HUES6 (cell line): ENCODE results near the gene ZNF691.

Experiments
- H3K27ac ChIP-seq: 2 replicates; pipeline ENCODE4 v1.7.0; 2013; ENCODE audit warnings: low read depth, mild to moderate bottlenecking, low read length, inconsistent platforms
- H3K27me3 ChIP-seq: 2 replicates; pipeline ENCODE4 v1.6.1; 2013; ENCODE audit warnings: low read length; ENCODE audit not compliant: control insufficient read depth, insufficient read depth
- H3K36me3 ChIP-seq: 2 replicates; pipeline ENCODE4 v1.6.1; 2013; ENCODE audit warnings: low read length; ENCODE audit not compliant: control insufficient read depth, insufficient read depth
- H3K4me1 ChIP-seq: 2 replicates; pipeline ENCODE4 v1.6.1; 2013; ENCODE audit warnings: low read length; ENCODE audit not compliant: control insufficient read depth, insufficient read depth
- H3K4me3 ChIP-seq: 2 replicates; pipeline ENCODE4 v1.5.1; 2013; ENCODE audit warnings: low read depth, low read length
- H3K9ac ChIP-seq: one replicate; pipeline ENCODE4 v1.6.1; 2013; ENCODE audit warnings: mild to moderate bottlenecking, low read length
- H3K9me3 ChIP-seq: 2 replicates; pipeline ENCODE4 v1.6.1; 2013; ENCODE audit warnings: low read depth, low read length; ENCODE audit not compliant: control insufficient read depth, insufficient read depth

ZNF691 gene

DNA sequence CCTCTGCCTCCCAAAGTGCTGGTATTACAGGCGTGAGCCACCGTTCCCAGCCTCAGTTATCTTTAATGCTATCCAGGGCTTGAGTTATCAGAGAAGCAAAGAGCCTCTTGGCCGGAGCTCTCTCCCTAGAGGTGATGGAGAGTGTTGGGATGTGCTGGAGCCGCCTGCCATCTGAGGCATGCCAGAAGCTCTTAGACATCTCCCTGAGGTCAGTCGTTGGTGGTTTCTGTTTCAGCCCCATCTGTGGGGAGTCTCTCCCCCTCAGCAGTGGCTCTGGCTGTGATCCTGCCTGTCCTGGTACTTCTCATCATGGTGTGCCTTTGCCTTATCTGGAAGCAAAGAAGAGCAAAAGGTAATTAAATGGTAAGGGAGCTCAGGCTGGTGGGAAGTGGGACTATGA lies 11.6 kb upstream of the ZNF691 start:
- H3K9ac ChIP-seq: no peak overlapping the region
- peaks cover 6% of the 10 kb centered on the region; the same call in 1 of the 2 replicates for H3K4me1 ChIP-seq
- no peaks in the 10 kb centered on the region for H3K9me3 ChIP-seq
- no peak overlapping the region for H3K27ac ChIP-seq
- no peaks in the 10 kb centered on the region for H3K27me3 ChIP-seq
- H3K4me3 ChIP-seq: no peak overlapping the region
- H3K36me3 ChIP-seq: no peaks in the 10 kb centered on the region

DNA sequence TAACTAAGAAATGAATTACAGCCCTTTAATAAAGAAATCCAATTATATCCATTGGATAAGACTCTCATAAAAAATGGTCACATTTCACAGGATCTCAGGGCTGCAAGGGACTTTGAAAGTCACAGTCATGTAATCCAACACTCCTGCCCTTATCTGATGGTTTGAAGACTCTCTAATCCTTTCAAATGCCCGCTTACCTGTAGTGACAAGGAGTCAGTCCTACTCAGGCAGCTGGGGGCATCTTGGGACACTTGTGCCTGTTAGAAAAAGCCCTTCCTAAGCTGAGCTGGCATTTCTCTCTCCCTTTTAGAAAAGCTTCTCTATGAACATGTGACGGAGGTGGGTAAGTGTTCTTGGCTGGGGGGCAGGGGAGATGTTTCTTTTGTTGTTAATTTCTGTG lies 11.0 kb upstream of the ZNF691 start:
- Histone ChIP-seq H3K9me3 (no peaks in the 10 kb centered on the region), H3K27ac (no peak overlapping the region), H3K4me3 (no peak overlapping the region), H3K9ac (no peak overlapping the region), H3K27me3 (no peaks in the 10 kb centered on the region), H3K36me3 (no peaks in the 10 kb centered on the region), H3K4me1 (peaks cover 6% of the 10 kb centered on the region; the same call in 1 of the 2 replicates)

DNA sequence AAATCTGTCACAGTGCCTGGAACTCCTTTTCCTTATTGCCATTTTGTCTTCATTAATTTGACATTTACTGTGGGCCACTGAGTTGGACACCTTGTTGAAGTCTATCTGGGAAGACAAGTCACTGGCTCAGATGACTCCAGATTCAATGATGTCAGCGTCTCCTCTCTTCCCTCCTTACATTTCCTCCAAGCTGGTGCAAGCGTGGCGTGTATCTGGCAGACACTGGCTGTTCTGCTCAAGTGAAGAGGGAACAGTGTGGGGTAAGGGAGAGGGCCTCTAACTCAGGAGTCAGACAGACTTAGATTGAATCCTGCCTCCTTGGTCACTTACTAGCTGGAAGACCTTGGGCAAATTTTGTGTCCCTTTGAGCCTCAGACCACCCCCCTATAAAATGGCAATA lies 8.7 kb upstream of the ZNF691 start:
- Histone ChIP-seq H3K4me3 (no peak overlapping the region), H3K4me1 (no peaks in the 10 kb centered on the region; the same call in 1 of the 2 replicates), H3K9me3 (no peaks in the 10 kb centered on the region), H3K27ac (no peak overlapping the region), H3K27me3 (no peaks in the 10 kb centered on the region), H3K36me3 (peaks cover 4% of the 10 kb centered on the region; the same call in 1 of the 2 replicates), H3K9ac (no peak overlapping the region)

DNA sequence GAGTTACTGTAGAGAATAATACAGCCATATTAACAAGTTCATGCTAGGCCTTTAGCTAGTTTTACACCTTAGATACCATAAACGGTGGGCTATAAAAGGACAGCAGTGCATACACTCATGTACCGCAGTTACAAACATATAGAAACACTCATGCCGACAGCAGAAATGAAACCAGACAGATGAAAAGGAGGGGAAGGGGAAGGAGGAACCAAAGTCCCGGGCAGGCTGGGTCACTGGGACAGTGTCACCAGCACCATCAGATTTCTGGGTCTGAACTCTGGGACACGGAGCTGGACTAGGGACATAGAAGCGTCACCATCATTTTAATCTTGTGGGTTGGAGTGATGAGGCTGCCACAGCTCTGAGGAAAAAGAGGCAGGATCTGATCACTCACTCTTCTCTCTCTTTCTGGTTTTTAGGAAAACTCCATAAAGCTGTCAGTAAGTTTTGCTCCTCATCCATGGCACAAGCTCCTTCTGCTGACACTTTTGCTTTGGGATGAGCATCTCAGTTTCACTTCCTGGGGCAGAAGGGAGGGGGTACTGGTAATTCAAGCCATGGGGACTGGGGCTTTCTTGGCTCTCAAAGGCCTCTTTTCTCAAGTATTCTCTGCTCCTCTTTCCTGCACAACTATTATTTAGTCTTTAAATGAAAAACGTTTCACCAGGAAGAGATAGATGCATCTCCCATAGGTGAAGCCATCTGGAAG lies 7.8 kb upstream of the ZNF691 start:
- no peak overlapping the region for H3K4me3 ChIP-seq
- no peaks in the 10 kb centered on the region for H3K9me3 ChIP-seq
- no peaks in the 10 kb centered on the region; the same call in 1 of the 2 replicates for H3K4me1 ChIP-seq
- no peak overlapping the region for H3K27ac ChIP-seq
- H3K9ac ChIP-seq: no peak overlapping the region
- H3K36me3 ChIP-seq: peaks cover 11% of the 10 kb centered on the region; the same call in 1 of the 2 replicates
- no peaks in the 10 kb centered on the region for H3K27me3 ChIP-seq

DNA sequence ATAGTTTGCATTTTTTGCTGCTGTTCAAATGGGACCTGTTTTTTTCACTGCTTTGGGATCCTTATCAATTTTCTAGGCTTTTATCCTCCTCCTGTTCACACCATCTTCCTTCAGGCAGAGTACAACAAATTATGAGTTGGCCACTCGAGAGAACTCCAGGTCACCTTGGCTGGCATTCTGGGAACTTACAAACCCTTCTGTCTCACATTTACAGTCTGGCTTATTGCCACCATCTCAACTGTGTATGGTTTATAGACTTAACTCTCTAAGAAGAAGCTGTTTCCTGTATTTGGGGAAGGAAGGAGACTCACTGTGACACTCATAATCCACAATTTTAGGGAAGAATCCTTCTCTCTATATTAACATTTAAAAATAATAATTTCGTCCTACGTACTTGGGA lies 5.4 kb upstream of the ZNF691 start:
- no peaks in the 10 kb centered on the region for H3K27me3 ChIP-seq
- no peak overlapping the region for H3K27ac ChIP-seq
- no peak overlapping the region for H3K9ac ChIP-seq
- H3K9me3 ChIP-seq: no peaks in the 10 kb centered on the region
- H3K36me3 ChIP-seq: peaks cover 11% of the 10 kb centered on the region; the same call in 1 of the 2 replicates
- H3K4me3 ChIP-seq: no peak overlapping the region
- H3K4me1 ChIP-seq: peaks cover 10% of the 10 kb centered on the region; the same call in 1 of the 2 replicates

DNA sequence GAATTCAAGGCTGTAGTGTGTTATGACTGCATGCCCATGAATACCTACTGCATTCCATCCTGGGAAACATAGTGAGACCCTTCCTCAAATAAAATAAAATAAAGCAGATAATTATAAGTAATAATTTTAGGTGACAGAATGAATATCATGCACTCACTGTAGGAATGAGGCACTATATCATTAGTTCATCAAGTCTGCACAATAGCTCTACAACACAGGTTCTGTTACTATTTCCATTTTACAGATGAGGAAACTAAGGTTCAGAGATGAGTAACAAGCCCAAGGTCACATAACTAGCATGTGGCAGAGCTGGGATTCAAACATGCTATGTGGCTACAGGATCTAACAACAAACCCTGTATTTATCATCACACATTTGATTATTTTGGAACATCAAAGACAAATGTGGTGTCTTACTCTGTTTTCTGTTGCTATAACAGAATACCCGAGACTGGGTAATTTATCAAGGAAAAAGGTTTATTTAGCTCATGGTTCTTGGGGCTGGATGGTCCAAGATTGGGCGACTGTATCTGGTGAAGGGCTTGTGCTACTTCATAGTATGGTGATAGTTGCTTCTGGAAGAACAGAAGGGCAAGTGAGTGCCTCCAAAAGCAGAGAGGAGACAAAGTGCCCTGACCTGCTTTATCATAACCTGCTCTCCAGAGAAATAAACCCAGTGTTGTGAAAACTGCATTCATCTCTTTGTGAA lies 4.8 kb upstream of the ZNF691 start:
- Histone ChIP-seq H3K36me3 (peaks cover 11% of the 10 kb centered on the region; the same call in 1 of the 2 replicates), H3K9ac (no peak overlapping the region), H3K27ac (no peak overlapping the region), H3K27me3 (no peaks in the 10 kb centered on the region), H3K4me1 (peaks cover 10% of the 10 kb centered on the region; the same call in 1 of the 2 replicates), H3K4me3 (no peak overlapping the region), H3K9me3 (no peaks in the 10 kb centered on the region)

DNA sequence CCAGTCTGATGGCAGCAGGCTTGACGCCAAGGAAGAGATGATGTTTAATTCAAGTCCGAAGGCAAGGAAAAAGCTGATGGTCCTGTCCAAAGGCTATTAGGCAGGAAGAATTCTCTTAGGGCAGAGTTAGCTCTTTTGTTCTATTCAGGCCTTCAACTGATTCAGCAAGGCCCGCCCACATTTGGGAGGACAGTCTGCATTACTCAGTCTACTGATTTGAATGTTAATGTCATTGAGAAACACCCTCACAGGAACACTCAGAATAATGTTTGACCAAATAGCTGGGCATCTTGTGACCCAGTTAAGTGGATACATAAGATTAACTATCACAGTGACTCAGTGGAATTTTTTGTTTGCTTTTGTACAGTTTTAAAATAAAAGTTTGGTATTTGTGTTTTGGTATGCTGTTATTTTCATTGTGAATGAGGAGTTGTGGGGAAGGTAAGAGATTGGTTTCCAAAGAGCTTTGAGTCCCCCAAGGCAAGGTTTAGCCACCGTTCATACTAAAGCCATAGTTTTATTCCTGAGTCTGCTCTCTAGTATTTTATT lies 1.7 kb upstream of the ZNF691 start:
- peaks cover 17% of the 10 kb centered on the region for H3K36me3 ChIP-seq
- H3K27ac ChIP-seq: no peak overlapping the region
- no peaks in the 10 kb centered on the region for H3K9me3 ChIP-seq
- no peak overlapping the region for H3K9ac ChIP-seq
- no peak overlapping the region; the same call in 1 of the 2 replicates for H3K4me3 ChIP-seq
- no peaks in the 10 kb centered on the region for H3K27me3 ChIP-seq
- H3K4me1 ChIP-seq: peaks cover 21% of the 10 kb centered on the region

DNA sequence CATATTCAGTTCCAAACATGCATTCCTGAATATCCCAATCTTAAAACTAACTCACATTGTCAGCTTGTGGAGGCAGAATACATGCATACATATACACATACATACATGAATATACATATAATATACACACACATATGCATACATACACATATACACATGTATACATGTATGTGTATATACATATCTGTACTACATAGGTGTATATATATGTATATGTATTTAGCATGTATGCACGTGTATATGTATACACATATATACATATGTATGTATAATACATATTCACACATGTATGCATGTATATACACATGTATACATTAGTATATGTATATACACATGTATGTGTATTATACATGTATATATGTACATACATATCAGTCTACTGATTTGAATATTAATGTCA lies 1.2 kb upstream of the ZNF691 start:
- H3K9me3 ChIP-seq: no peaks in the 10 kb centered on the region
- H3K4me3 ChIP-seq: peak overlapping the region; percentile 73; the same call in 1 of the 2 replicates
- H3K36me3 ChIP-seq: peaks cover 21% of the 10 kb centered on the region

DNA sequence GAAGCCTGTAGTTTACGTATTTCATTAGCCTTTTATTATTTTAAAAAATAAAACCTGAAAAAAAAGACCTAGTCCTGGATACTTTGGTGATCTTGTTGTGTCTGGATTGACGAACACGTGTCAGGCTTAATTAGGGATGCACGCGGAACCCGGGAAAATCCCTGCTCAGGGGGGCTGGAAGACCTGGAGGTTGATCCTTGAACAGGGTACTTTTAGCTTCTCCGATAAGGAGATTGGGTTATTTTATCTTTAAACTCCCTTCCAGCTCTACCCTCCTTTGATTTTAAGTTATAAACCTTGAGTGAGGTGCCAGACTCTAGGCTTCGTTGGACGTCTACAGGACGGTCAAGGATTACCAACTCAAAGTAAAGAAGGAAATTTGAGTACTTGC lies 552 bp upstream of the ZNF691 start:
- peaks cover 28% of the 10 kb centered on the region for H3K36me3 ChIP-seq
- peaks cover 21% of the 10 kb centered on the region for H3K4me1 ChIP-seq
- H3K27ac ChIP-seq: no peak overlapping the region
- peak overlapping the region; percentile 73 for H3K9ac ChIP-seq
- H3K27me3 ChIP-seq: no peaks in the 10 kb centered on the region
- no peaks in the 10 kb centered on the region for H3K9me3 ChIP-seq
- H3K4me3 ChIP-seq: peak overlapping the region; percentile 73

More for the DNA sequence above, 1.2 kb upstream of the ZNF691 start:
- no peaks in the 10 kb centered on the region for H3K27me3 ChIP-seq
- peaks cover 21% of the 10 kb centered on the region for H3K4me1 ChIP-seq
- H3K27ac ChIP-seq: no peak overlapping the region
- no peak overlapping the region for H3K9ac ChIP-seq

DNA sequence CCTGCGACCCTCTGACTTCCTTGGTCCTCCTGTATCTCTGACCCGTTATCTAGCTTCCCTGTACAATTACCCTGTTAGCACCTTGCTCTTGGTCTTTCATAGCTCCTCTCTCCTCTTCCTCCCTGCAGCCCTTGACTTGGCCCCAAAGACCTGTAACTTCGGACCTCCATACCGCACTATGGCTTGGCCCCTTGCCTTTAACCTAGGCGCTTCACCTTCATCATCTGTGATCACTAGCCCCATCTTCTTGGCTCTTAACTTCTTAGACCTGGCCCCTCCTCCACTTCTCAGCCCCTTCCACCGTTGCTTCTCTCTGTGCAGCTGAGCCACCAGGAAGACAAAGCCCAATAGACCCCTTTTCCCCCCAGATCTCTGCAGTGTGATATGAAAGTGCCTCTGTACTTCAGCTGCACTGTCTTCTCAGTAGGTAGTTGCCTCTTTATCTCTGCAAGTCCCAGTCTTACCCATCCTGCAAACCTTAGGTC lies 740 bp downstream of the ZNF691 start:
- Histone ChIP-seq H3K9ac (peak overlapping the region; percentile 81), H3K27ac (no peak overlapping the region), H3K9me3 (no peaks in the 10 kb centered on the region), H3K4me3 (peak overlapping the region; percentile 73), H3K27me3 (no peaks in the 10 kb centered on the region), H3K4me1 (peaks cover 21% of the 10 kb centered on the region), H3K36me3 (peaks cover 41% of the 10 kb centered on the region)
